Lung (tissue), 12 donors: Measurements from ENCODE around the gene MUC6. TPM values are rescaled to one million over a fixed set of nuclear protein-coding genes. Genes with fewer than 3 reads are reported as not detected.

Experiments used
- ATAC-seq: fragments of 200-7000 bp; cut with Tn5 transposase; one replicate; pipeline ENCODE4 v1.9.1; 2020; ENCODE audit warnings: moderate number of reproducible peaks; ENCODE audit not compliant: insufficient read depth, low FRiP score
- DNase-seq, 3 donors: peaks; one replicate each; pipeline ENCODE4 v3.0.0-alpha.2; 2013 to 2017
- H3K27ac ChIP-seq, 2 donors: one replicate each; pipeline ENCODE4 v1.5.1; 2013; ENCODE audit warnings: mild to moderate bottlenecking in 2 of 2, moderate library complexity in 2 of 2, control low read depth in 1 of 2, inconsistent platforms in 1 of 2, low read depth in 1 of 2, low read length in 1 of 2
- H3K27me3 ChIP-seq, 3 donors: one replicate each; pipeline ENCODE4 v1.5.1; 2013; ENCODE audit warnings: low read length in 2 of 3; ENCODE audit not compliant: control insufficient read depth in 3 of 3, insufficient read depth in 3 of 3
- H3K36me3 ChIP-seq, 4 donors: one replicate each; pipeline ENCODE4 v1.5.1; 2013; ENCODE audit warnings: low read length in 4 of 4, mild to moderate bottlenecking in 1 of 4, moderate library complexity in 1 of 4; ENCODE audit not compliant: control insufficient read depth in 4 of 4, insufficient read depth in 4 of 4
- H3K4me1 ChIP-seq, 5 donors: one replicate each; pipeline ENCODE4 v1.5.1; 2013; ENCODE audit warnings: low read length in 5 of 5, mild to moderate bottlenecking in 2 of 5, moderate library complexity in 1 of 5; ENCODE audit not compliant: control insufficient read depth in 5 of 5, insufficient read depth in 5 of 5
- H3K4me3 ChIP-seq: one replicate; pipeline ENCODE4 v1.5.1; 2013; ENCODE audit warnings: mild to moderate bottlenecking, control low read depth, moderate library complexity
- H3K9ac ChIP-seq, 2 donors: one replicate each; pipeline ENCODE4 v1.5.1; 2013; ENCODE audit warnings: low read length in 2 of 2, control low read depth in 1 of 2; ENCODE audit not compliant: insufficient read depth in 1 of 2
- H3K9me3 ChIP-seq, 4 donors: one replicate each; pipeline ENCODE4 v1.5.1; 2013; ENCODE audit warnings: low read length in 3 of 4, mild to moderate bottlenecking in 1 of 4, moderate library complexity in 1 of 4; ENCODE audit not compliant: control insufficient read depth in 4 of 4, insufficient read depth in 3 of 4
- CTCF ChIP-seq: IDR thresholded peaks from 2 replicates; pipeline ENCODE4 v1.5.1; 2012; ENCODE audit warnings: mild to moderate bottlenecking; ENCODE audit errors: control extremely low read depth, extremely low read depth
- WGBS, 2 donors: extraction: QIAGEN DNeasy Blood & Tissue Kit; methylation state at CpG; one replicate each; pipeline ENCODE4 v1.1.7; 2013; 5-methylcytosine and 5-hydroxymethylcytosine counted together
- polyA plus RNA-seq, 2 donors: library from polyadenylated mRNA; stranded (reverse); fragments of 200-250 nt; gene quantifications; one replicate each; pipeline ENCODE4 v1.2.1, GENCODE V29; 2013
- total RNA-seq, 2 donors: library from RNA; depleted of rRNA in 1 of 2; stranded (reverse); fragments of >200 nt in 1 of 2; gene quantifications; one replicate each; pipeline ENCODE4 v1.2.1, GENCODE V29; 2014 to 2021
- donor health status: control.
- donor health status: control.
- donor health status: Bipolar disorder and iron deficiency.
- donor health status: healthy.
- donor health status: DM: yes; HTN: yes; CAD: no.

Gene MUC6
- total and polyA plus RNA-seq, 4 donors = 0.01 to 0.92 (median 0.06) TPM; not detected in 1

DNA sequence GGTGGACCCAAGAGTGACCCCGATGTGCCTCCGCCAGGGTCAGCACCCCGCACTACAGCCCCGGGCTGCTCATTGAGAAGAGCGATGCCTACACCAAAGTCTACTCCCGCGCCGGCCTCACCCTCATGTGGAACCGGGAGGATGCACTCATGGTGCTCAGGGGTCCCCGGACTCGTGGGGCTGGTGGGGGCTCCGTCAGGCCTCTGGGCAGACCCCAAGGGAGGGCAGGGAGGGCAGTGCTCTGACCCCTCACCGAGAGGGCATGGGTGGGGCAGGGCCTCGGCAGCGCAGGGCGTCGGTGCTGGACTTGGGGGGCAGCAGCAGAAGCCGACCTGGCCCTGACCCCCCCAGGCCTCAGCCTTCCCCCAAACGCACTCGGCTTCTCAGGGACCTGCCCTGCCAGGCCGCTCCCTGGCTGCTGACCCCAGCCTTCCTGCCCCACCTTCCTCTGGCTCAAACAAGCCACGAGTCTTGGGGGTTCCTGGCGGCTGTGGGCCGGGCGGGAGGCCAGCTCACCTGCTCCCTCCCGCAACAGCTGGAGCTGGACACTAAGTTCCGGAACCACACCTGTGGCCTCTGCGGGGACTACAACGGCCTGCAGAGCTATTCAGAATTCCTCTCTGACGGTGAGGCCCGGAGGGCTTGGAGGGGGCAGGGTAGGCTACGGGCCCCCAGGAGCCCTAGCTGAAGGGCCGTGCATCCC is 41.0 kb upstream of the MUC6 start:
- 71 to 84% methylated on average over 31 to 33 of the region's 33 CpGs for WGBS, 2 donors
- Histone ChIP-seq H3K4me3 (no peak overlapping the region), H3K4me1 (peaks cover 0 to 19% (median 12%) of the 10 kb centered on the region in 5 donors), H3K9me3 (no peaks in the 10 kb centered on the region), H3K27ac (no peak overlapping the region), H3K9ac (no peak overlapping the region), H3K36me3 (no peaks in the 10 kb centered on the region), H3K27me3 (no peaks in the 10 kb centered on the region)
- no peak for DNase-seq
- TF ChIP-seq CTCF = no peak
- no peak for ATAC-seq

DNA sequence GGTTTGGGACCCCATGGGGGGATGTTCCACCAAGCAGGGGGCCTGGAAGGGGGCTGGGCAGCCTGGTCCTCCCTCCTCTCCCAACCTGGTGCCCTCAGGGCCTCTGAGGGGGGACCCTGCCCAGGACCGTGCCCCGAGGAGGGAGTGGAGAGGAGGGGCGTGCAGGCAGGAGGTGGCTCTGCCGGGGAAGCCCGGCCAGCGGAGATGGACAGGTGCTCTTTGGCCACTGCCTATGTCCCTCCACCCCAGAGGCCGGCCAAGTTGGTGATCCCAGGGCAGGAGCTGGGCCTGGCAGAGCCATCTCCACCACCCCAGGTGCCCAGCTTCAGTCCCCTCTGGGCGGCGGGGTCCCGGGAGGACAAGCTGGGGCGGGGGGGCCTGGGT is 40.5 kb upstream of the MUC6 start:
- WGBS, 2 donors = 78 to 92% methylated on average over 11 of the region's 11 CpGs
- Histone ChIP-seq H3K9ac (no peak overlapping the region), H3K27ac (no peak overlapping the region), H3K4me1 (peaks cover 0 to 20% (median 12%) of the 10 kb centered on the region in 5 donors), H3K9me3 (no peaks in the 10 kb centered on the region), H3K36me3 (no peaks in the 10 kb centered on the region), H3K4me3 (no peak overlapping the region), H3K27me3 (no peaks in the 10 kb centered on the region)
- ATAC-seq (no peak), DNase-seq (no peak)
- no peak for TF ChIP-seq CTCF

DNA sequence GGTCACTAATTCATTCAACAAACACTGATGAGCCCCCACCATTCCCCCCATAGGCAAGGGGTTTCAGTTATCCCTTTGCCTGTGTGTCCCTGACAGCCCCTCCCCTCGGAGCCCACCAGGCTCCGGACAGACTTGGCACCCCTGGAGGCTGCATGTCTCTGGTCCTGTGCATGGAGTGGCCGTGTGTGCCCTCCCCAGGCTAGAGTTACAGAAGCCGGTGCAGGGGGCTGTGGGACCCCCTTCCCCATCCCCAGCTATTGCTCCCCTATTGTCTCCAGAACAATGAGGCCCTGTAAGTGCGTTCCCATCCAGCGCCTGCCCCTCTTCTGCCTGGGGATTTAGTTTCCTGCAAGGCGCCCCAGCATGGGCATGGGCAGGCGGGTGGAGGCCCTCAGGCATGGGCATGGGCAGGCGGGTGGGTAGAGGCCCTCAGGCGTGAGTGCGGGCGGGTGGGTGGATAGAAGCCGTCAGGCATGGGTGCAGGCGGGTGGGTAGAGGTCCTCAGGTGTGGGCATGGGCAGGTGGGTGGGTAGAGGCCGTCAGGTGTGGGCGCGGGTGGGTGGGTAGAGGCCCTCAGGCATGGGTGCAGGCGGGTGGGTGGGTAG is 39.6 kb upstream of the MUC6 start:
- Histone ChIP-seq H3K9me3 (no peaks in the 10 kb centered on the region), H3K36me3 (no peaks in the 10 kb centered on the region), H3K27me3 (no peaks in the 10 kb centered on the region), H3K4me1 (peaks cover 0 to 20% (median 12%) of the 10 kb centered on the region in 5 donors), H3K9ac (no peak overlapping the region), H3K27ac (no peak overlapping the region), H3K4me3 (no peak overlapping the region)
- WGBS, 2 donors = 77 to 91% methylated on average over 17 to 18 of the region's 18 CpGs
- no peak for ATAC-seq
- DNase-seq = no peak
- TF ChIP-seq CTCF = no peak
